Activated CD4-positive, alpha-beta T cell treated with anti-CD3 and anti-CD28 coated beads for 1 hour (primary cell): ENCODE results near the gene C1QTNF5.
A peak's percentile ranks its signal among the peaks of the same experiment; 100 is the strongest.

Source experiments
- DNase-seq: peaks from one replicate; pipeline ENCODE4 v3.0.0-alpha.2; 2020

C1QTNF5 gene

DNA sequence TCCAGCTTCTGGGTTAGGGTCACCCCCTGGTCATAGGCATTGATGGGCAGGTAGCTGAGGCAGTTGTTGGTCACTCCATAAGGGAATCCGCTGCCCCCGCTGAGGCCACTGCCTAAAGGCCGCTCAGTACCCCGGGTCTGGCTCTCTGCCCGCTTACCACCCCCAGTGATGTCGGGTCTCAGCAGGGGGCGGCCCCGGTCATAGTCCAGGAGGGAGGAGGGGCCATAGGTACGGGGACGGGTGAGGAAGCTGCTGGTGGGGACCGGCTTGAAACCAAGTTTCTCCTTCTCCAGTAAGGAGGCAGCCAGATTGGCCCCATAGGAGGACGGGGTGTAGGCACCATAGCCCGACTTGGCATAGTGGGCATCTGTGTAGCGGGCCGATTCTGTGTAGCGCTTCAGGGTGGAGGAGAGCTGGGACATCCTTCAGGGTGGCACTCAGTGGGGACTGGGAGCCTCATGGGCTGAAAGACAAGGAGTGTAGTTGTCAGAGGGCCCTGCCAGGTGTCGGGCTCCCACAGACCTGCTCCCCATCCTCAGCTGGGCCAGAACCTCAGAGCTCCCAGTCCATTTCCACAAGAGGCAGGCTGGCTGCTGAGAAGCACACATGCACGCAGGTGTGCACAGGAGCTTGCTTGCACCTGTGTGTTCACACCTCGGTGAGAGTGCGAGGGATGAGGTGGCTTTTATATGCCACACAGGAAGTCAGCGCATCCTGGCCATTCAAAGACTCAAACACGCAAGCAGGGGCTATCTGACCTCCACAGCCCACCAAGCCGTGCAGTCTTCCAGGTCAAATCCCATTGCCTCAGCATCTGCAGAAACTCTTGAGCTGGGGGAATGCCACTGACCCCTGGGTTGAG is 32.6 kb upstream of the C1QTNF5 start:
- no peak for DNase-seq

DNA sequence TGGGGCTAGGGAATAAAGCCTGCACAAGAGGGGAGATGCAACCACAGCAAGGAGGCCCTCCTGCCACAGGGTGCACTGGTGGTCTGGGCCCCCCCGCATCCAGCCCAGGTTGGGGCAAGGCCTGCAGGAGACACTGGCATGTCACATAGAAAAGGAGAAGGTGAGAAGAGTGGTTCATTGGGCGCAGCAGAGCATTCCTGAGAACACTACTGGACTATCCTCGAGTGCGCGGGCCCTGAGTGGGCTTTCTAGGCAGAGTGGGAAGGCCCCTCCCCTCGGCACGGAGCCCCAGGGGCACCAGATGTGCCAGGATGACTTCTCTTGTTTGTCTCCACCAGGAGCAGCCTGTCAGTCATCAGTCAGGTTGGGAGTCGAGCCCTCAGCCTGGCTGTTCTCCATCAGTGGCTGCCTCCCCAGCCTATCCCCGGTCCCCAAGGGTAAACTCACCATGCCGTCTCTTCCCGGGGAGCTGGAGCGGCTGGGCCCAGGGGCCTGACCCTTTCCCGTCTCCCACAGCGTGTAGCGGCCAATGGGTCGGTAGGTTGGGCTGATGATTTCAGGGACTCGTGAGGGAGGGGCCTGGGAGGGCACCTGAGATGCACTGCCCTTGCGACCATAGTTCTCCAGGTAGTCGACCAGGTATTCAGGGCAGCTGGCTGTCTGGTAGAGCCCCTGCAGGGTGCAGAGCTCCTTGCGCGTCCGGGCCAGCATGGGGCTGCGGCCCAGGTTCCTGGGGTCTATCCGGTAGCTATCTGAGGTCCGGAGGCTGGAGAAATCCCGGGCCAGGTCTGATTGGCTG is 31.8 kb upstream of the C1QTNF5 start:
- no peak for DNase-seq

DNA sequence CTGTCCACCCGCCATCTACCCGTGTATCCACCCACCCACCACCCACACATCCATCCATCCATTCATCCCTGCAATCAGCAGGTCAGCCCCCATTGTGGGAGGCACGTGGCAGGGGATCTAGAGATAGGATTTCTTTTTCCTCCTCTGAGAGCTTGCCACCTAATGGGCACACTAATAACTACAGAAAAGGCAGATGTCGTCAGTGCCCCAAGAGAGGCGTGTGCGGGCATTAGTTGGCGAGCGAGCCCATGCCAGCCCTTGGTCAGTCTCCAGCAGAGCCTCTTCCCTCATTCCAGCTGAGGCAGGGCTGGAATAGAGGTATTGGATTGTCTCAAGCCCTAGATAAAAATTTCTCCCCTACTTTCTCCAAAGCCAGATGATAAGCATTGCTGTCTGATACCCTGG is 31.1 kb upstream of the C1QTNF5 start:
- DNase-seq, result no peak

DNA sequence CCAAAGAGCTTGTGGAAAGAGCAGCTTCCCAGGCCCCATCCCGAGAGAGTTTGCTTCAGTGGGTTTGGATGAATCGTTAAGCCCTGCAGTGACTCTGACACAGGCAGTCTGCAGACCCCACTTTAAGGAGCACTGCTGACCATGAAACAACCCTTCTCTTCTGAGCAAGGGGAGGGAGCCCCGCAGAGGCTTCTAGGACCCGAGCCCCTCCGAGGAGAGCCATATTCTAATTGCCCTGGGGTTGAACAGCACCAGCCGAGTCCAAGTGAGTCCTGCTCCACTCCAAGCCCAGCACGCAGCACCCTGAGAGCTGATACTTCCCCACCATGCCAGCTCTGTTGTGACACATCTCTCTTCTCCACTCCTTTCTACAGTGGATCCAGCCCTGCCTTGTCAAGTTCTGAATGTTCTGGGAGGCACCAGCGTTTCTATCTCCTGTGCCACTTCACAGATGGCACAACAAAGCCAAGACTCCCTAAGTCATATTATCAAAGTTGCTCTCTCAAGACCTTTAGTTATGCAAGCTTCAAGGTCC is 30.5 kb upstream of the C1QTNF5 start:
- DNase-seq, result no peak

DNA sequence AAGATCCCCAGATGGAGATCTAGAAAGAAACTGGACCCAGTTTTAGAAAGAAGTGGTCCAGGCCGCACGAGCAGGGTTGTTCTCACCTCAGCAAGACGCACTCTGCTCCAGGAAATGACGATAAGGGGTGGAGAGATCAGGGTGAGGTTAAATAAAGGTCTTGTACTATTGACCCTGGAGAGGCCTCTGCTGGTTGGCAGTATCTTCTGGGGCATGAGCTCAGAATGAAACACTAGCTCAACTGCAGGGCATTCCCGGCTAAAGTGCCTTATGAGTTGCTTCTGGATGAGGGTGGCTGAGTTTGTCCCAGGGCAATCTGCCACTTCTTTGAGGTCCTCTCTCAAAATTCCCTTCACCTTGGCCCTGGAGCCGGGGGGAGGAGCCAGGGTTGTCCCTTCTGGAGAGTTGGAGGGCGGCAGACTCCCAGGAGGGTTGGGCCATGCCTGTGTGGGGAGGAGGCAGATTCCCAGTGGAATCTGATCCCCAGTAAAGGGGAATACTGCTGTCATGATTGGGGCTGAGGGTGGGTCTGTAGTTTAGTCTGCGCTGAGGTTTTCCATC is 29.9 kb upstream of the C1QTNF5 start:
- no peak for DNase-seq

DNA sequence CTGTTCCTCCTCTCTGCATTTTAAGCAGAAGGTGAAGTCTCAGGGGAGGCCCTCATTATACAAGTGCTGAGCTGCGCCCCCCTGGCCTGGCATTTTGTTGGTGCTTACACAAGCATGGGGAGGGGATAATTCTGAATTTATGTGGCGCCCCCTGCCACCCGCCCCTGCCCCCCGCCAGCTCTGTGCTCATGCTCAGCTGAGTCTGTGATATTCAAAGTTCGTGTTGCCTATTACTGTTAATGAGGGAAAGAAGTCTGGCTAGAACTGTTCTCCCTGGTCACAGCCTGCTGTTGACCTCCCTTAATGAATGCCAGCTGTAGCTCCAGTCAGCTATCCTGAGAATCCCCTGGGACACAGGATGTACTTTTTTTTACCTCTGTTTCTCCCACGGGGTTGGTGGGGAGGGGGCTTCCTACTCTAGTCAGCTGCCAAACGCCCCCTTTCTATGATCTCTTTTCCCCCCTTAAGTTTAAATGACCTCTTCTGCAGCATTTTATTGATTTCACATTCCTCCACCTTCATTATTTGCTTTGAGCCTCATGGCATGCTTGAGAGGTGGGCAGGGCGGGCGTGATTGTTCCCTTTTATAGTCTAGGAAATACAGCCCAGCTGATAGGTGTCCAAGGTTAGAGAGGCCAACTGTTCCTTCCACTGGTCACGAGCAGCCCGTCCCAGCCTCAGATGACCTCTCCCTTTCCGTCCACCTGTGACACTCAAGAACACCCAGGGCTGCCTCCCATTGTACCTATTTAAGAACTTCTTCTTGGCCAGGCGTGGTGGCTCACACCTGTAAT is 28.6 kb upstream of the C1QTNF5 start:
- DNase-seq, result no peak

DNA sequence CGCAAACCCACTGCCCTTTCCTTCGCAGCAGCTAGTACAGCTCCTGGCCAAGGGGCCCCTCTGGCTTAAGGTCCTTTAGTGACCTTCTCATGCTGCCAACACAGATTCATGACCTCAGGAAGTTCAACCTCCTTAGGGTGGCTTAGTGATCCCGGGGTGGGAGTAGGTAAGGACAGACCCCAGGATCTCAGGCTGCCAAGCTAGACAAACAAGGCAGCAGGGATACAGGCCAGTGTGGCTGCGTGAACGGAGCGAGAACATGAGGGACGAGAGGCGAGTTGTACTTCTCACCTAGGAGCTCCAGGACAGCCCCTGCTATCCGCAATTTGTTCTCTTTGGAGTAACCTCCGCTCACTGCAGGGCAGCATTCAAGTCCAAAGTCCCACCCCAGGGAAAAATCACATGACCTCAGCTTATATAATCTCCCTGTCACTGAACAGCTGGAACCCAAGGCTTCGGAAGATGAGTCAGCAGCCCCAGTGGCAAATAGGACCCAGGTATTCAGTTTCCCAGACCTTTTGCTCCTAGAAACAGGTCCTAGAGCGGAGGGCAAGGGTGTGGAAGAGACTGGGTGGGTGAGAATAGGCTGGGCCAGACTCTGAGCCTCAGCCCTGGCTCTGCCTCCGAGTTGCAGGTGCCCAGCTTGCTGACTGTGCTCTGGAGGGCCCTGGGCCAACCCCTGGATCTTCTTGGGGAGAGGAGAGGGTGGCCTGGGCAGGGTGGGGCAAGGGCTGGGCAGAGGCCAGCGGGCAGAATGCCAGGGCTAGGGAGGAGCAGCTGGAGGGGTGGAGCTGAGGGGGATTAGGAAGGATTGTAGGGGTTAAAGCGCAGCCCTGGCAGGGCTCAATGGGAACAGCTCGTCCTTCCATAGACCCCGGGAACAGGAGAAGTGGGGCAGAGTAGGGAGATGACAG is 27.7 kb upstream of the C1QTNF5 start:
- DNase-seq, result no peak

DNA sequence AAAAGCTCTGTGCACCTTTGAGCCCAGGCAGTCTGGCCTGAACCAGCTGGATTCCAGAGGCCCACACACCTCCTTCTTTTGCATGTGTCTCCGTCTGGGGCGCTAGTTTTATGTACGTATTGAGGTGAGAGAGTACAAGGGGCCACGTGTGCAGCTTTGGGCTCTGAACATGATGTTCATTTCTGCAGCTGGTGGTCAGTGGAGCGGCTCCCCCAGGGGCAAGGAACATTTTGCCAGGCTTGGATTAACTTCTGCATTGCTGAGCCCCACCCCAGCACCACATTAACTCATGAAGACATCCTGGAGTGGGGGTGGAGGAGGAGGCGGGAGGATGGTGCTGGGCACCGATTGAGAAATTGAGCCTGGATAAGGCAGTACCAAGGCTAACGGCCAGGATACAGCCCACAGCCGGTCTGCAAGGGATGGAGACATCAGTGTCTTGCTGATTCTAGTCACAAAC is 27.0 kb upstream of the C1QTNF5 start:
- no peak for DNase-seq

DNA sequence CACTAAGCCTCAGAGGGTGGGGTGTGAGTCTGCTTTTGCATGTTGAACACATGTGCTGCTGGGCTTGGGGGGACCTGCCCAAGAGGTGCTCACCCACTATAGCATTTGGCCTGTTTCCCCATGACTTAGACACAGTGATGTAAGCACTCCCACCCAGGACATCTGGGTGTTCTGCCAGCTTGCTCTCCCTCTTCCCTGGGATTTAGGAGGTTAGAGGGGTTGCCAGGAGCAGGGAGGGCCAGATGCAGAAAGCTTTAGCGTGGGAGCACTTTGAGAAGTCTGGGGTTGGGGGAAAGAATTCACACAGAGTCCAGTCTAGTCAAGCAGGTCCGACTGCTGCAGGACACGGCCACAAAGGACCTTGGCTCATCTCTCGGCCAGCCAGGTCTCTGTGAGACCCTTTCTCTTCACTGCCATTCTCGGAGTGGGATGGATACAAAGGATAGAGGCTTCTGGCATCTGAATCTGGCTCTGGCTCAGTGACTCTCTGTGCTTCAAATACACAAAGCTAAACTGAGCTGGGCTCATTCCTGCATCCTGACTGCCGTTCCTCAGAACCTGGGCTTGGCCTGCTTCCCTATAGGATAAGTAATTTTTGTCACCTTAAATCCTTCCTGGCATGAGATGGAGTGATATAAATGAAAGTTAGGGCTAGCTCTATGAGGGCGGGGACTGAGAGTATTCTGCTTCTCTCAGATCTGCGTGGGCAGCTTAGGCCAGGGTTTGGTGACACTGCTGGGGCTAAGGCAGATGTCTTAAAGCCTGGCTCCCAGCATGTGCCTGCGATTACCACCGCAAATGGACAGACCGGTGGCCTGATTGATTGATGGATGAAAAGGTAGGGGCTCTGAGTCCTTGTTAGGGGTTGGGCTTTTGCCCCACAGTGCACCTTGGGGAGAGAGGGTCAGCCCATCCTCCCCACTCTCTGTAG is 26.3 kb upstream of the C1QTNF5 start:
- DNase-seq, result no peak

DNA sequence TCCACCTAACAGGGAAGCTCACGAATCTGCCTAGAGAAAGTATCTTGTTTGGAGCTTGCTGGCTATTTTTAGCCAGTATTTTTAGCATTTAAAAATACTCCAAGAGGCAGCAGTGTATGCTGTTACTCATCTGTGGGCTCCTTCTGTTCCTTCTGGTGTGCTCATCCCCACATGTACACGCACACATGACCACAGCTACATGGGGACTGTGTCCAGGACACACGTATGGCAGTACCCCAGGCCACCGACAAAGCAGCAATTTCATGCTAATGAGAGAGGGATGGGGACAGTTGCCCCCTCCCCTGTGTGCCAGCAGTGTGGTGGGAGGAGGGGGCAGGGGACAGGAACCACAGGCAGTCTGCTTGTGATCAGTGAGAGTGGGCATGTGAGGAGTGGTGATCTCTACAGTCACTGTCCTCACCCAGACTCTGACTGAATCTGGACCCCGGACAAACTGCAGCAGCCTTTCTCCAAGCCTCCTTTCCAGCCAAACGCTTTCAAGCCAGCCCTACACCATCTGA is 24.4 kb upstream of the C1QTNF5 start:
- DNase-seq, result no peak

DNA sequence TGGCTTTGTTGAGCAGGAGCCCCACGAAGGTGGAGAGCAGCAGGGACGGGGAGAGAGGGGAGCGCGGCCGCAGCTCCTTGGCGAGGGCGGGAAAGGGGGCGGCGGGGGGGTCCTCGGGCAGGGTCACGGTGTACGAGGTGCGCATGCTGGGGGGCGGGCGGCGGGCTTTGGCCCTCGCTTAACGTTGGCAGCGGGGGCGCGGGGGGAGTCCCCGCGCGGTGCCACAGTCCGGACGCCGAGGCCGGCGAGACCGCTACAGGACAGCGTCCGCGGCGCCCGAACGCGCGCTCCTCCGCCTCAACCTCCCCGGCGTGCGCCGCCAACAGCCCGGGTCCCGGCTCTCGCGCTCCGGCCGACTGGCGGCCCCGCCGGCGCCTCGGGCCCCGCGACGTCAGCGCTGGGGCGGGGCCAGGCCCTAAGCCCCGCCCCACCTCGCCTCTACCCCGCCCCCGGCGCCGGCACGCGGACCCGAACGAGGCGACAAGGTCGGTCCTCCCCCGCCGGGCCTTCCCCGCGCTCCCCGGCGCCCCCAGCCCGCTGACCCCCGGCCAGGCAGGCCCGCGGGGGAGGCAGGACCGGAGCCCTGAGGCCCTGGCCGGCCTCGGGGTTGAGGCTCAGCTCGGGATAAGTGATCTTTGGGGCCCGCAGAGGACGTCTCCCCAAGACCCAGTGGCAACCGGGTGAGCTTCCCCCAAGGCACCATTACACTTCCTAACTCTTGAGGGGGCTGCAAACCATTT is 23.3 kb upstream of the C1QTNF5 start:
- peak; percentile 40 for DNase-seq

DNA sequence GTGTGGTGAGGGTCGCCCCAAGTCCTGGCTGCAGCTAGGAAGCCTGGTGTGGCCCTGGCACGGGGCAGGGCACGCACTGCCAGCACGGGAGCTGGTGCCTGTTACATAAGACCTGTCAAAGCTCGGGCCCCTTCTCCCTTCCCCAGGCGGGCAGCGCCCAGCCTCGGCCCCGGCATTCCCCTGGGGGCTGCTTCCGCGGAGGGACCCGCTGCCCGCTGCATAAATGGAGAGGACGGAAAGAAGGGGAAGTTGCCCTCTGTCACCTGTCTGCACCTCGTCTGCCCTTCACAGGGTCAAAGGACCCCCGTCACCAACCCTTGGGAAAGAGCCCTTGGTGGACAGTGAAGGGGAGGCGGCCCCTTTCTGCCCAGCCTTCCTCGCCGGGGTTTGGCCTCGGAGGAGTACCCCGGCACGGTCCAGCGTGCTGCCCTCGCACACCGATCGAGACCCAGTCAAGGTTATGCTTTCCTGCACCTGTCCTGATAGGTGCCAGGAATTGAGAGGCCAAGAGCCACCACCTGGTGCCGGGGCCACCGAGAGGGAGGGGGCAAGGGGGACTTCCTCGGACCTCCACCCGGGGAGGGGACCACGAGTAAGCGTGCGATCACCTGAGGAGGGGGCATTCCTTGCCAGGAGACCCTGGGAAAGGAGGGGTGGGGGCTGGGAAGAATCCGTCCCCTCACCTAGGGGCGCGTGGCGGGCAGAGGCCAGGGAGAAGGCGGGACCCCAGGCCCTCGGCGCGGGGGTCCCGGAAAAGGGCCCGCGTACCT is 22.6 kb upstream of the C1QTNF5 start:
- DNase-seq, result no peak

DNA sequence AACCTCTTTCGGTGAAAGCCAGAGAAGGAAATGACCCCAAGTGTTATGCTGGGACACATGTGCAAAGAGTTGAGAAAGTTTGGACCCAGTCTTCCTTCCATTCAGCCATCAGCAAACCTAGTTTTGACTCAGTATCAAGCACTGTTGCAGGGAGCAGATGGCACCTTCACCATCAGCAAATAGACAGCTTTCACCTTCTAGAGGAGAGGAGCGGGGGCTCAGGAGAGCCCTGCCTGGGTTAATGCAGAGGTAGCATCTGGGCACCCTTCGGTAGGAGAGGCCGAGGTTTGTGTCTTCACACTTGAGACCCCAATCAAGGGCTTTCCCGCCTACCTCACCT is 22.0 kb upstream of the C1QTNF5 start:
- no peak for DNase-seq

DNA sequence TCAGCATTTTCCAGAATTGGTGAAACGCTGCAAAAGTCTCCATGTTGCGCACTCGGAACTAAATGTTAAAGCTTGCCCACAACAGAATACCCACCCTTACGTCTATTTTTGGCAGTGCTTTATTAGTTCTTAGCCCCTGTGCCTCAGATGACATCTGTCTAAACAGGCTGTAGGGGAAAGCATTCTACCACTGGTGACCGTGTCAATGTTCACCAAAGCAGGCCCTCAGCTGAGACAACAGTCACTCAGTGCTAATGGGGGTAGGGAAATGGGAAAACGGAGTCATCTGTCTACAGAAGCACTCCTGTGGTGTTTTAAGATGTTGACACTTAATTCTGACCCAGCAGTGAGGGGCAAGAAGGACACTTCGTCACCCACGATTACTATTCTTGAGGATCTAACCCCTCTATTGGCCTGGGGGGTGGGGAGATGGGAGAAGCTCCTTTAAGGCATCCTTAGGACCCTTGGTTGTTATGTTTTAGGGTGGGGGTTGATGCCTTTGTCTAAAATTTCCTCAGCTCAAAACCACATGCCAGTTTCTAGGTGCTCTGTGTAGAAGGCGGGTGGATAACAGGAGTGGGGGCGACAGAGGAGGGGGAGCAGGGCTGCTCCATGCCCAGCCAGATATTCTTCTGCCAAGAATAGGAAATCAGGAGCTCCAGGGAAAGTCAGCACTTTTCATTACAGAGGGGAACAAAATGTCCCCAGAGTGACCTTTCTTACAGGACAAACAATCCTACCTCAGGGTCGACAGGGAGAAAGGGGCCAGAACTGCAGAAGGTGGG is 21.4 kb upstream of the C1QTNF5 start:
- no peak for DNase-seq

DNA sequence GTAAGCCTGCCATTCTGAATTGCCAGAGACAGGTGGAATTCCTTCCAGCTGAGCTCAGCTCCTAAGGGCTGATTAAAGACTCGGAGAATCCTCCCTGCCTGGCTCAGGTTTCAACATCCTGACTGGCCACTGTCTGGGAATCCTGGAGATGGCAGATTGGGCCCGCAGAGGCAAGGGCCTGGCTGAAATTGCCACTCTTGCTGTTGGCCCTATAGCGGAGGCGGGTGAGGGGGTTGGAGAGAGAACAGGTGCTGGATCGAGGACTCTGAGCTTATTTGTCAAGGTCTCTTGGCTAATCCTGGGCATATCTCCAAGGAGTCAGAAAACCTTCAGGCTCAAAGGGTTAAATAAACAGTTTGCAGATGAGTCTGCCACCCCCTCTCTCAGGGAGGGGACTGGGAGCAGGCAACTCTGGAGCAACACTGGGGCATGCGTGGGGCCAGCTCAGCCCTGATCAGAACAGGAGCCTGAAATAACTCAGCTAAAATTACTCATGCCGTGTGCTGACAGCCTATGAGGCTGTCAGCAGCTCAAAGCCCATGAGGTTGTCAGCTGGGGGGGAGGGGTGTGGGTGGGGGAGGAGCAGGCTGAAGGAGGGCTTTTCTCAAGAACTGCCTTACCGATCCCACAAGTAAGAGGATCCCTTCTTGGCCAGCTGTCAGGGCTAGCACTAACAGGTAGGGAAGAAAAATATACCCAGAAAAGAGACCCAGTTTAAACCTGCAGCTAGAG is 20.5 kb upstream of the C1QTNF5 start:
- DNase-seq, result no peak

DNA sequence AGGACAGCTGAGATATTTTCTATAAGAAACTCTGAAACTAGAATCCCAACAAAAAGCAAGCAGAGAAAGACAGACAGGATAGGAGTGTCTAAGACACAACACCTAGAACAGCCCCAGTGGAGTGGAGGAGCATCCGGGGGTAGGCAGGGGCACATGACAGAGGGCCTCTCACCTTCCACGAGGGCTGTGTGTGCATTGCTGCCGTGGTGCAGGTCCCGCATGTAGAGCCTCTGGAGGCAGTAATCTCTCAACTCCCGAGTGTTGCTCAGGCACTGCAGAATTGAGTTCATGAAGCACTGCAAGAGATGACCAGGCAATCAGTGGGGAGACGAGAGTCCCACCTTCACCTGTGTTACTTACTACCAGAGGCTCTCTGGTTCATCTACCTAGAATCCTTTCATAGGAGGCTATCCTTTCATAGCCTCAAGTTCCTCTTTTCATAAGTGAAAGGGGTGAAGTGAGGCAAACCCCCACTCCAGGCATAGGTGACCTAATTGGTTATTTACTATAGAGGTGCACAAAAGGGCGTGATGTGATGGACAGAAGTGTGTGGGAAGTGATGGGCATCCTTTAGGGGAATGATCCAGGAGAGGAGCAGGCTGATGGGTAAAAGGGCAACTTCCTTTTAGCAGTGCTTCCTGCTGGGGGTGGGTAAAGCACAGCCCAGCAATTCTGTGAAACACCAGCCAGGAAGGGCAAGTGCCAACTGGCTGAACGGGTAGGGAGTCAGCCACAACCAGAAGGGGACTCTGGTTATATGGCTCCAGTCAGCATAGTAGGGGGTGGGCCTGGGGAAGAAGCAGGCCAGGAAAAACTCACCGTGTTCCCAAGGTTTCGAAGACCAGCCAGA is 18.9 kb upstream of the C1QTNF5 start:
- no peak for DNase-seq
